Posterior cingulate gyrus (tissue), 11 donors: ENCODE data around the gene DLG5.

ENCODE experiments used
- DNase-seq, 10 donors: peaks; one replicate each; pipeline versions ENCODE4 v3.0.0 to v3.0.0-alpha.2; 2020 to 2021; ENCODE audit warnings: mixed read lengths in 3 of 10
- intact Hi-C: fragments of 100-400 bp; cut with DNase I; formaldehyde crosslinking; loops from one replicate; pipeline ENCODE4 v1.15.1; 2023

Gene DLG5

GRCh38 chr10:77915319-77916105, 11.0 kb downstream of the DLG5 start:
- no peak for DNase-seq
- intact Hi-C loops: no loop called here

- DNase-seq: no peak
- intact Hi-C loops: no loop called here
Observed at GRCh38 chr10:77913090-77913489, 13.5 kb downstream of the DLG5 start.

GRCh38 chr10:77912576-77912975, 14.0 kb downstream of the DLG5 start:
- intact Hi-C loops: no loop called here
- peak in 1 of 10 donors; percentile 52 for DNase-seq

DNA sequence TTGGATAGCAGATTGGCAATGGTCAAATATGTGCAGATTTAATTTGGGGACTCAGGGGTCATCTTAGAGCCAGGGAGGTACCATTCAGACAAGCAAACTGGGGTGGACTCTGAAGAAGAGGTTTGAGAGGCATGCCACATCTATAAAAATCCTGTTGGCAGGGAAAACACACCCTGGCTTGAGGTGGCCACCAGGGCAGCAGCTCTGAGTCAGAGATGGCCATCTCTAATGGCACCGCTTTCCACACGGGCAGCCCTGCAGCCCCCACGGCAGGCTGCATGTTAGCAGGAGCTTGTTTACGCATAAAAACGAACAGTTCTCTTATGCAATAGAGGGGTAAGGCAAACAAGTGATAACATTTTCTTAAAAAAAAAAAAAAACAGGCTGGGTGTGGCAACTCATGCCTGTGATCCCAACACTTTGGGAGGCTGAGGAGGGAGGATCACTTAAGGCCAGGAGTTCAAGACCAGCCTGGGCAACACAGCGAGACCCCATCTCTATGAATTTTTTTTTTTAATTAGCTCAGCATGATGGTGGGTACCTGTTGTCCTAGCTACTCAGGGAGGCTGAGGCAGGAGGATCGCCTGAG, 14.9 kb downstream of the DLG5 start:
- intact Hi-C loops: no loop called here
- peak in 1 of 10 donors; percentile 49 for DNase-seq

DNA sequence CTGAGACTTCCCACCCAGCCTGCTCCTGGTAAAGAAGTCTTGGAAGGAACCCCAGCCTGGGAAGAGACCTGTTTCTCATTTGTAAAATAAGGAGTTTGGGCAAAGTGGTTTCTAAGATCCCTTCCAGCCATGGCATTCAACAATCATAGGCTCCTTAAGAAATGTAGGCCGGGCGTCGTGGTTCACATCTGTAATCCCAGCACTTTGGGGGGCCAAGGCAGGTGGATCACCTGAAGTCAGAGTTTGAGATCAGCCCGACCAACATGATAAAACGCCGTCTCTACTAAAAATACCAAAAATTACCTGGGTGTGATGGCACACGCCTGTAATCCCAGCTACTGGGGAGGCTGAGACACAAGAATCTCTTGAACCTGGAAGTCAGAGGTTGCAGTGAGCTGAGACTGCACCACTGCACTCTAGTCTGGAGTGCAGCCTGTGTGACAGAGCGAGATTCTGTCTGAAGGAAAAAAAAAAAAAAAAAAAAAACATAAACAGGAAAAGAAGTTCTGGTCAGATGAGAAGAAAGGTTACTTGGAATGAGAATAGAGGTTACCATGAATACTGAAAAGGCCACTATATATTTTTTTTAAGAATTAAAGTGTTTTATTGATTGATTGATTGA, 15.9 kb downstream of the DLG5 start:
- DNase-seq: peak in 1 of 10 donors; percentile 12
- intact Hi-C loops: no loop called here

- intact Hi-C loops: no loop called here
- peak in 1 of 10 donors; percentile 67 for DNase-seq
Observed at GRCh38 chr10:77909749-77910375, 16.7 kb downstream of the DLG5 start.

GRCh38 chr10:77909021-77909748, 17.4 kb downstream of the DLG5 start:
- peak in 1 of 10 donors; percentile 7 for DNase-seq
- intact Hi-C loops: no loop called here

GRCh38 chr10:77907900-77908717, 18.4 kb downstream of the DLG5 start:
- peak in 1 of 10 donors; percentile 27 for DNase-seq
- intact Hi-C loops: no loop called here

DNA sequence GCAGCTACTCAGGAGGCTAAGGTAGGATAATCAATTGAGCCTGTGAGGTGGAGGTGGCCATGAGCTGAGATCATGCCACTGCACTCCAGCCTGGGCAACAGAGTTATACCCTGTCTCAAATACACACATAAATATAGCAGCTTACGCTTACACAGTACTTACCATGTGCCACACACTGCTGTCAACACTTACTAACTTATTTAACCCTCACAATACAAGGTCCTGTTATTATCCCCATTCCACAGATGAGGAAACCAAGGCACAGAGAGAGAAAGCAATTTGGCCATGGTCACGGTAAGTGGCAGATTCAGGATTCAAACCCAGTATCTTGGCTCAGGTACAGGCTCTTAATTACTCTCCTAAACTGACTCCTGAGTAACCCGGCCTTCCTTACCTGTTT, 19.1 kb downstream of the DLG5 start:
- intact Hi-C loops: no loop called here
- no peak for DNase-seq

DNA sequence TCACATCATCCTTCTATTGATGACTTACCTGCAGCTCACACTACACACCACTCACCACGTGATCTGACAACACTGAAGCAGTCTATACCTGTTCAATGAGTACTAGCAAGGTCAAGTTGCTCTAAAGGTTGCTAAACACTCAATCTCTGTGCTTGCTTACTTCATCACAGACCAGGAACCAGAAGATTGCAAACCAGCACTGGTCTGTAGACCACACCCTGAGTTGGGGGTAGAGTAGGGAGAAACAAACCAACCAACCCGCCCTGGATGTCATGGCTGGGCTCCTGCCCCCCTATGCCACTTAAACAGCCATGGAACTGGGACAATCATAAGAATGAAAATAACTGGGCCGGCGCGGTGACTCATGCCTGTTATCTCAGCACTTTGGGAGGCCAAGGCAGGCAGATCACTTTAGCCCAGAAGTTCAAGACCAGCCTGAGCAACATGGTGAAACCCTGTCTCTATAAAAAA, 19.6 kb downstream of the DLG5 start:
- peak in 1 of 10 donors; percentile 17 for DNase-seq
- intact Hi-C loops: no loop called here

DNA sequence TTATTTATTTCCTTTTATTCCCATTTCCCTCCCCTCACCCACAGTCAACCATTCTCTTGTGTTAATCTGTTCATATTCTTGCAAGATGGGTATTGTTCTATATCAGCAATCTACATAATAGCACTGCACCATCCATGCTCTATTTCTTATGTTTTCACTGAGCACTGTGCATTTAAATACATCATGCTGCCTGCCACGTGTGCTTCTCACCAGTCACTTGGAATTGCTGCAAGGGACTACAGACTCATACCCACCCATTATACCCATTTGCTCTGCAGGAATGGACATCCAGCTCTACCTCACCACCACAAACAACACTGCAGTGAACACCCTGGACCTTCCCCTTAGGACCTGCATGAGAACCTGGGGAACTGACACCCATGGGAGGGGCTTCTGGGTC, 20.8 kb downstream of the DLG5 start:
- DNase-seq: no peak
- intact Hi-C loops: no loop called here

DNA sequence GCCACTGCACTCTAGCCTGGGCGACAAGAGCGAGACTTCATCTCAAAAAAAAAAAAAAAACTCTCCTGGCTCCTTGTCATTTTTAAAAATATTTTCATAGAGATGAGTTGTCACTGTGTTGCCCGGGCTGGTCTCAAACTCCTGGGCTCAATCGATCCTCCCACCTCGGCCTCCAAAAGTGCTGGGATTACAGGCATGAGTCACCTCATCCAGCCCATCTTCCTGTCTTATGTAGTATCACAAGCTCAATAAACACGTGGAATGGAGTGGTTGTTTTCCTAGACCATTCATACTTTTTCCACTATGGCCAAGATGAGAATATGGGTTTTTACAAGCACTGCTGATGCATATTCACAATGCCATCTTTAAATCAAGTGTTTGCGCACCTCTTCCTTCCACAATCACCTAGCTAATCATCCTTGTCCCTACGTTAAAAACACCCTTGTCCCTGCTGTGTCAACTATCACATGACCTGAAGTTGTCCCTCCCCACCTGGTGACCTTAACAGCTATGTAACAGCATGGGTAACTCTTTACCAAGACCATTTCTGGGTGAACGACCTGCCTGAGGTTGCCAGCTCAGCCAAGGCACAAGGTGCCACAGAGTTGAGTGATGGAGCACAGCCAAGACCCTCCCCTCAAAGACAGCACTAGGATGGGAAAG, 21.3 kb downstream of the DLG5 start:
- intact Hi-C loops: no loop called here
- DNase-seq: peak in 1 of 10 donors; percentile 24

DNA sequence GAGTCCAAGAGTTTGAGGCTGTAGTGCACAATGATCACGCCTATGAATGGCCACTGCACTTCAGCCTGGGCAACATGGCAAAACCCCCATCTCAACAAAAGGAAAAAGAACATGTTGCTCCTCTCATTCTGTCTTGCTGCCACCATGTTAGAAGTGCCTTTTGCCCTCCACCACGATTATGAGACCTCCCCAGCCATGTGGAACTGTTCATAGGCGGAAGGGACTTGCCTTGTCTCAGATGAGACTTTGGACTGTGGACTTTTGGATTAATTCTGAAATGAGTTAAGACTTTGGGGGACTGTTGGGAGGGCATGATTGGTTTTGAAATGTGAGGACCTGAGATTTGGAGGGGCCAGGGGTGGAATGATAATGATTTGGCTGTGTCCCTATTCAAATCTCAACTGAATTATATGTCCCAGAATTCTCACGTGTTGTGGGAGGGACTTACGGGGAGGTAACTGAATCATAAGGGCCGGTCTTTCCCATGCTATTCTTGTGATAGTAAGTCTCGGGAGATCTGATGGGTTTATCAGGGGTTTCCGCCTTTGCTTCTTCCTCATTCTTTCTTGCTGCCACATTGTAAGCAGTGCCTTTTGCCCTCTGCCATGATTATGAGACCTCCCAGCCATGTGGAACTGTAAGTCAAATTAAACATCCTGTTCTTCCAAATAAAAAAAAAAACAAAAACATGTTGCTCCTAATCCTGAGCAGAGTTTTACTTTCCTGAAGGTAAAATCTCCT, 22.3 kb downstream of the DLG5 start:
- no peak for DNase-seq
- intact Hi-C loops: no loop called here

GRCh38 chr10:77902159-77902558, 24.4 kb downstream of the DLG5 start:
- intact Hi-C loops: no loop called here

DNA sequence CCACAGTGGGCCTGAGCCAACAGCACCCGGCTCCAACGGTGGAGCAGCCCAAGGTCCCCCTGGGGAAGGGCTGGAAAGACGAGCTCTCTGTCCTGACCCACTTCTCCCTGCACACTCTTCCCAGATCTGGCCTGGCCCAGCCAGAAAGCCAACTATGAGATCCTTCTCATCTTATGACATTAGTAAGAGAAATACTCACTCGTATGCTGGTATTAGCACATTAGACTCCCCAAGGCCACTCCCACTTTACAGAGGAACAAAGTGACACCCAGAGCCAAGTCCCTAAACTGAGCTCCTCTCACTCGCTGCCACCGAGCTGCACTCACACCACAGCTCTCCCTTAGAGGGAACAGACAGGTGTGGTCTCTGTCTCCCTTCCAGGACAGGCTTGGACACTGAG, 24.8 kb downstream of the DLG5 start:
- DNase-seq: peak in 1 of 10 donors; percentile 57
- intact Hi-C loops: no loop called here

More at GRCh38 chr10:77902159-77902558, 24.4 kb downstream of the DLG5 start:
- no peak for DNase-seq

GRCh38 chr10:77899690-77900089, 26.9 kb downstream of the DLG5 start:
- intact Hi-C loops: no loop called here
- peak in 1 of 10 donors; percentile 22 for DNase-seq

DNA sequence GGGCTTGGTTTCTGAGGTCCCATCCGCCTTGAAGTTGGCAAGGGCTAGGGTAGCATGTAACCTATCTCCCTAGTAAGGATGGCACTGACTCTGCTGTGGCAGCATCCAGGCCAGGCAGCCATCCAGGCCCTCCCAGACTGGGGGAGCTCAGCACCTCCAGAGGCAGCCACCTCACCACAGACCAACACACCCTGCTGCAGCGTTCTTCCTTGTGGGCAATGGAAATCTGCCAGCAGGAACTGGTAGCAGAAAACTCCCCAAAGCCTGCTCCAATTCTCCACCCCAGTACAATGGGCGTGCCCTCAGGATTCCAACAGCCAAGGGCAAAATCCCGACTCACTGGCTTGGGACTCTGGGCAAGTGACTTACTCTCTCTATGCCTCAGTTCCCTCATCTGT, 27.5 kb downstream of the DLG5 start:
- intact Hi-C loops: no loop called here
- peak in 1 of 10 donors; percentile 63 for DNase-seq
